Caco-2 (cell line): Measurements from ENCODE around the gene TMEM140. TPM values are rescaled to one million over a fixed set of nuclear protein-coding genes. Genes with fewer than 3 reads are reported as not detected.

Source experiments
- BruUV-seq: library from RNA; stranded (reverse); fragments of 400-500 nt; replicated peaks from 2 replicates; lab custom pipeline; 2021; lab: Mats Ljungman, UMichigan
- CTCF ChIA-PET: fragments of 300-600 bp; sonication (Branson Sonifier 250); formaldehyde crosslinking; loops from one replicate; lab custom pipeline; 2022; ENCODE audit warnings: antibody characterized with exemption; lab: Charles Lee
- POLR2A ChIA-PET: fragments of 300-600 bp; sonication (Branson Sonifier 250); formaldehyde crosslinking; loops from one replicate; lab custom pipeline; 2022; ENCODE audit warnings: antibody characterized with exemption; lab: Charles Lee
- DNase-seq, 2 experiments: peaks; one replicate each; pipeline versions ENCODE4 v3.0.0 to v3.0.0-alpha.2; 2020 to 2022
- H3K27me3 ChIP-seq: replicated peaks from 2 replicates; pipeline ENCODE4 v1.6.0; 2011; ENCODE audit warnings: low read length; ENCODE audit not compliant: control insufficient read depth, insufficient read depth
- H3K36me3 ChIP-seq: 2 replicates; pipeline ENCODE4 v1.5.1; 2011; ENCODE audit warnings: low read length; ENCODE audit not compliant: control insufficient read depth, insufficient read depth
- H3K4me1 ChIP-seq: fragments of 250-450 bp; sonication (Bioruptor Pico); 2 replicates; pipeline ENCODE4 v1.5.1; 2020; ENCODE audit warnings: mild to moderate bottlenecking
- H3K4me3 ChIP-seq: 2 replicates; pipeline ENCODE4 v1.5.1; 2011; ENCODE audit warnings: low read depth, mild to moderate bottlenecking, control low read depth, low read length
- H3K9me3 ChIP-seq: fragments of 250-450 bp; sonication (Bioruptor Pico); 2 replicates; pipeline ENCODE4 v1.5.1; 2020; ENCODE audit warnings: mild to moderate bottlenecking, moderate library complexity
- H3K27ac Mint-ChIP-seq: one replicate; pipeline ENCODE4 v1.8.0; 2022; ENCODE audit warnings: mixed read lengths; ENCODE audit not compliant: unreplicated experiment
- H3K27me3 Mint-ChIP-seq: one replicate; pipeline ENCODE4 v1.8.0; 2022; ENCODE audit warnings: mixed read lengths; ENCODE audit not compliant: insufficient read depth, unreplicated experiment
- H3K36me3 Mint-ChIP-seq: one replicate; pipeline ENCODE4 v1.8.0; 2022; ENCODE audit warnings: mild to moderate bottlenecking, mixed read lengths; ENCODE audit not compliant: insufficient read depth, unreplicated experiment
- H3K4me1 Mint-ChIP-seq: one replicate; pipeline ENCODE4 v1.8.0; 2022; ENCODE audit warnings: low read depth, mixed read lengths; ENCODE audit not compliant: unreplicated experiment
- H3K4me3 Mint-ChIP-seq: one replicate; pipeline ENCODE4 v1.8.0; 2022; ENCODE audit warnings: mild to moderate bottlenecking, moderate library complexity, mixed read lengths; ENCODE audit not compliant: unreplicated experiment
- H3K9me3 Mint-ChIP-seq: one replicate; pipeline ENCODE4 v1.8.0; 2022; ENCODE audit warnings: mixed read lengths; ENCODE audit not compliant: unreplicated experiment
- intact Hi-C: fragments of 100-400 bp; cut with micrococcal nuclease; formaldehyde crosslinking; loops from one replicate; pipeline ENCODE4 v1.10.0; 2022; ENCODE audit not compliant: unreplicated experiment
- total RNA-seq: library from RNA; stranded (reverse); gene quantifications from 2 replicates; pipeline ENCODE4 v1.2.3, GENCODE V29; 2022
- TF ChIP-seq, protein P1 (sequence below), 2 experiments: fragments of 200-600 bp in 1 of 2; IDR thresholded peaks; 1 replicate in 1 of 2; 2 replicates in 1 of 2; pipeline versions ENCODE4 v1.5.1 to v1.8.0; 2011 to 2022; ENCODE audit warnings: antibody characterized with exemption in 1 of 2, control low read depth in 1 of 2, inconsistent platforms in 1 of 2, low read depth in 1 of 2, low read length in 1 of 2, mild to moderate bottlenecking in 1 of 2, moderate library complexity in 1 of 2; ENCODE audit not compliant: insufficient read depth in 1 of 2, severe bottlenecking in 1 of 2, unreplicated experiment in 1 of 2

The TMEM140 gene
- total RNA-seq, 1 experiment from 2014 or later: 6.1 TPM

DNA sequence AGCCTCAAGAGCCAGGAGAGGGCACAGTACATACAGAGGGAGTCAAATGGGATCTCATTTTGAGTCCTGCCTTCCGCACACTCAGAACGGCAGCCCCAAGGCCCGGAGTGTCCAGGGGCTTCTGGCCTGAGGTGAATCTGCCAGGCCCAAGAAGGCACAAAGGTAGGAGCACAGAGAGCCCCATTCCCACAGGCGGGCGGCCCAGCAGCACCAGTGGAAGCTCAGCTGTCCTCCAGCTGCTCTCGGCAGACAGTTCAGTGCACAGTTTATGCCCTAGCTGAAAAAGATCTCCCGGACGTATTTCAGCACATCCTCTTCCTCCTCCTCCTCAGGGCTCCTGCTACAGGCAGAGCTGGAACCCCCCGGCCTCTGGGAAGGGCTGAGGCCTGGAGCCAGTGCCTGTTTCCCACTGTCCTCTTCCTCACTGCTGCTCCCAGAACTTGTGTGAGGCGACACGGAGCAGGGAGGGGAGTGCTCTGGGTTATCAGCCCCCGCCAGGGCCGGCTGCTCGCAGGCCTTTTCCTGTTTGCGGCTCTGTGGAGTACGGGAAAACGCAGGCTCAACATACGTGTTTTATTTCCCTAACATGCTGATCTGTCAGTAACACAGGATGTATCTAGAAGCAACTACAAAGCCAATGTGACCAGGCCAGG lies 18.6 kb downstream of the TMEM140 start:
- Mint-ChIP-seq H3K4me3 (no peak overlapping the region), H3K27ac (no peak overlapping the region), H3K36me3 (peaks cover 91% of the 10 kb centered on the region), H3K4me1 (peaks cover 20% of the 10 kb centered on the region), H3K27me3 (no peaks in the 10 kb centered on the region), H3K9me3 (peaks cover 16% of the 10 kb centered on the region)
- ChIA-PET POLR2A (no interaction called here), CTCF (no interaction called here)
- BruUV-seq: no TSS peak
- TF ChIP-seq, protein P1, sequence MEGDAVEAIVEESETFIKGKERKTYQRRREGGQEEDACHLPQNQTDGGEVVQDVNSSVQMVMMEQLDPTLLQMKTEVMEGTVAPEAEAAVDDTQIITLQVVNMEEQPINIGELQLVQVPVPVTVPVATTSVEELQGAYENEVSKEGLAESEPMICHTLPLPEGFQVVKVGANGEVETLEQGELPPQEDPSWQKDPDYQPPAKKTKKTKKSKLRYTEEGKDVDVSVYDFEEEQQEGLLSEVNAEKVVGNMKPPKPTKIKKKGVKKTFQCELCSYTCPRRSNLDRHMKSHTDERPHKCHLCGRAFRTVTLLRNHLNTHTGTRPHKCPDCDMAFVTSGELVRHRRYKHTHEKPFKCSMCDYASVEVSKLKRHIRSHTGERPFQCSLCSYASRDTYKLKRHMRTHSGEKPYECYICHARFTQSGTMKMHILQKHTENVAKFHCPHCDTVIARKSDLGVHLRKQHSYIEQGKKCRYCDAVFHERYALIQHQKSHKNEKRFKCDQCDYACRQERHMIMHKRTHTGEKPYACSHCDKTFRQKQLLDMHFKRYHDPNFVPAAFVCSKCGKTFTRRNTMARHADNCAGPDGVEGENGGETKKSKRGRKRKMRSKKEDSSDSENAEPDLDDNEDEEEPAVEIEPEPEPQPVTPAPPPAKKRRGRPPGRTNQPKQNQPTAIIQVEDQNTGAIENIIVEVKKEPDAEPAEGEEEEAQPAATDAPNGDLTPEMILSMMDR (IDR thresholded peaks at IDR 0.05; ENCODE audit: insufficient read depth in 1 of 2, low read depth in 1 of 2, low read length in 1 of 2, severe bottlenecking in 1 of 2, unreplicated experiment in 1 of 2): no peak
- Histone ChIP-seq H3K9me3 (no peaks in the 10 kb centered on the region), H3K4me1 (peaks cover 12% of the 10 kb centered on the region; the same call in 1 of the 2 replicates), H3K36me3 (peaks cover 5% of the 10 kb centered on the region), H3K4me3 (no peak overlapping the region), H3K27me3 (no peaks in the 10 kb centered on the region)
- DNase-seq: no peak
- intact Hi-C loops: no loop called here

DNA sequence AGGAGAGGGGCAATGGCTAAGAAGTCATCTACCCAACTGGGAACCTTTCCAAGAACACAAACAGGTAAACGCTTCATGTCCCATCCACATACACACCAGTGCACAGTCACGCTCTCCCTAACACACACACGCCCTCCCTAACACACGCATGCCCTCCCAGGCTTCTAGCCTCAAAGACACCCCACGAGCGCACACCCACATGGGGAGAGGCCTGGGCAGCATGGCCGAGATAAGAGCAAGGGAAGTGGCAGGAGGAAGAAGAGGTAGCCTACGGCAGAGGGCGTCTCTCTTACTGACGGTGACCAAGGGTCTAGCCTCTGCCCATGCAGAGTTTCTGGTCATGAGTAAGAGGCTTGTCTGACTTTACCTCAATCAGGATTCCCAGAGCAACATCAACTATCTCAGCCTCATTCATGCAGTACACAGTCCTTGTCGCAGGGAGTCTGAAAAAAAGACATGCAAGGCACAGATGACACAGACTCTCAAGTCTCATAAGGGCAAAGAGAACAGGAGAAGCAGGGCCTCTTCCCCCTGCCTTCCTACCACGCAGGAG lies 19.6 kb downstream of the TMEM140 start:
- ChIA-PET POLR2A (no interaction called here), CTCF (no interaction called here)
- BruUV-seq: no TSS peak
- H3K9me3 ChIP-seq: no peaks in the 10 kb centered on the region
- H3K9me3 Mint-ChIP-seq: peaks cover 11% of the 10 kb centered on the region
- H3K36me3 ChIP-seq: peaks cover 5% of the 10 kb centered on the region
- H3K27me3 ChIP-seq: no peaks in the 10 kb centered on the region
- H3K36me3 Mint-ChIP-seq: peaks cover 83% of the 10 kb centered on the region
- TF ChIP-seq, protein P1 (IDR thresholded peaks at IDR 0.05; ENCODE audit: insufficient read depth in 1 of 2, low read depth in 1 of 2, low read length in 1 of 2, severe bottlenecking in 1 of 2, unreplicated experiment in 1 of 2): no peak
- intact Hi-C loops: no loop called here
- H3K4me1 Mint-ChIP-seq: peaks cover 20% of the 10 kb centered on the region
- H3K4me3 ChIP-seq: no peak overlapping the region
- no peak for DNase-seq
- no peaks in the 10 kb centered on the region for H3K27me3 Mint-ChIP-seq
- H3K27ac Mint-ChIP-seq: no peak overlapping the region
- peaks cover 12% of the 10 kb centered on the region; the same call in 1 of the 2 replicates for H3K4me1 ChIP-seq
- no peak overlapping the region for H3K4me3 Mint-ChIP-seq

DNA sequence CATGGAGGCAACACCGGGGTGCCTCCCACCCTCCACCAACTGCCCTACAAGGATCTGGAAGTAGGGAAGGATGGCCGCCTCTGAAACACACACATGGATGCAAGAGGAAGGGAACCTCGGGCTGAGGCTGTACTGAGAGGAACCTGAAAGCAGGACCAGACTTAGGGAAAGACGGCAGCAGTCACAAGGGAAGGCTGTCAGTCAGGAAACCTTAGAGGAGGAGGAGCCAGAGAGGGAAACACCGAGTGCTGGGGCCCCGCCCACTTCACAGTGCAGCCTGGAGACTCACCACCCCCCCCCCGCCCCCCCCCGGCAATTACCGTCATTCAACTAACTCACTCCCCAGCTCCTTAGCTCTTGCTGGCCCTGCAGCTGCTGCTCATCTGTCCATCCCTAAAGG lies 20.1 kb downstream of the TMEM140 start:
- intact Hi-C loops: no loop called here
- BruUV-seq: no TSS peak
- Histone ChIP-seq H3K27me3 (no peaks in the 10 kb centered on the region), H3K4me3 (no peak overlapping the region), H3K4me1 (peaks cover 12% of the 10 kb centered on the region; the same call in 1 of the 2 replicates), H3K36me3 (peaks cover 5% of the 10 kb centered on the region), H3K9me3 (no peaks in the 10 kb centered on the region)
- Mint-ChIP-seq H3K27me3 (no peaks in the 10 kb centered on the region), H3K36me3 (peaks cover 78% of the 10 kb centered on the region), H3K27ac (peak overlapping the region; percentile 94), H3K4me3 (no peak overlapping the region), H3K9me3 (peaks cover 11% of the 10 kb centered on the region), H3K4me1 (peaks cover 24% of the 10 kb centered on the region)
- ChIA-PET POLR2A (no interaction called here), CTCF (no interaction called here)
- TF ChIP-seq, protein P1 (IDR thresholded peaks at IDR 0.05; ENCODE audit: insufficient read depth in 1 of 2, low read depth in 1 of 2, low read length in 1 of 2, severe bottlenecking in 1 of 2, unreplicated experiment in 1 of 2): no peak
- DNase-seq: no peak
